HG03457 (cell line): ENCODE measurements around the gene SFXN2.

Source experiments
- ATAC-seq: cut with Tn5 transposase; IDR thresholded peaks from one replicate; pipeline ENCODE4 v1.9.1; 2021; ENCODE audit warnings: moderate number of reproducible peaks; ENCODE audit not compliant: unreplicated experiment

The SFXN2 gene

GRCh38 chr10:102775201-102775934 lies 60.9 kb downstream of the SFXN2 start:
- no peak for ATAC-seq

GRCh38 chr10:102775935-102776669 lies 61.7 kb downstream of the SFXN2 start:
- ATAC-seq: no peak

- no peak for ATAC-seq
Observed at GRCh38 chr10:102776779-102777456, 62.5 kb downstream of the SFXN2 start.

- no peak for ATAC-seq
Observed at GRCh38 chr10:102777711-102778453, 63.4 kb downstream of the SFXN2 start.

GRCh38 chr10:102778781-102779180 lies 64.3 kb downstream of the SFXN2 start:
- no peak for ATAC-seq

GRCh38 chr10:102779680-102780526 lies 65.5 kb downstream of the SFXN2 start:
- no peak for ATAC-seq

GRCh38 chr10:102780527-102780808 lies 66.0 kb downstream of the SFXN2 start:
- no peak for ATAC-seq

- no peak for ATAC-seq
Observed at GRCh38 chr10:102781090-102781920, 66.9 kb downstream of the SFXN2 start.

GRCh38 chr10:102781921-102782557 lies 67.6 kb downstream of the SFXN2 start:
- ATAC-seq: no peak

GRCh38 chr10:102782673-102783551 lies 68.5 kb downstream of the SFXN2 start:
- ATAC-seq: no peak

- no peak for ATAC-seq
Observed at GRCh38 chr10:102783568-102783967, 69.1 kb downstream of the SFXN2 start.

- ATAC-seq: no peak
Observed at GRCh38 chr10:102785818-102786217, 71.4 kb downstream of the SFXN2 start.

- no peak for ATAC-seq
Observed at GRCh38 chr10:102791754-102792395, 77.4 kb downstream of the SFXN2 start.
